HG03460 (cell line): ENCODE results near the gene PDSS1.
"Not testable (repeated sequence)": the region's sequence is repeated elsewhere in the genome, so short reads cannot be mapped to it uniquely, and the experiment has no call there.

Experiments used
- ATAC-seq: cut with Tn5 transposase; IDR thresholded peaks from one replicate; pipeline ENCODE4 v1.9.1; 2021; ENCODE audit not compliant: unreplicated experiment

Gene PDSS1

DNA sequence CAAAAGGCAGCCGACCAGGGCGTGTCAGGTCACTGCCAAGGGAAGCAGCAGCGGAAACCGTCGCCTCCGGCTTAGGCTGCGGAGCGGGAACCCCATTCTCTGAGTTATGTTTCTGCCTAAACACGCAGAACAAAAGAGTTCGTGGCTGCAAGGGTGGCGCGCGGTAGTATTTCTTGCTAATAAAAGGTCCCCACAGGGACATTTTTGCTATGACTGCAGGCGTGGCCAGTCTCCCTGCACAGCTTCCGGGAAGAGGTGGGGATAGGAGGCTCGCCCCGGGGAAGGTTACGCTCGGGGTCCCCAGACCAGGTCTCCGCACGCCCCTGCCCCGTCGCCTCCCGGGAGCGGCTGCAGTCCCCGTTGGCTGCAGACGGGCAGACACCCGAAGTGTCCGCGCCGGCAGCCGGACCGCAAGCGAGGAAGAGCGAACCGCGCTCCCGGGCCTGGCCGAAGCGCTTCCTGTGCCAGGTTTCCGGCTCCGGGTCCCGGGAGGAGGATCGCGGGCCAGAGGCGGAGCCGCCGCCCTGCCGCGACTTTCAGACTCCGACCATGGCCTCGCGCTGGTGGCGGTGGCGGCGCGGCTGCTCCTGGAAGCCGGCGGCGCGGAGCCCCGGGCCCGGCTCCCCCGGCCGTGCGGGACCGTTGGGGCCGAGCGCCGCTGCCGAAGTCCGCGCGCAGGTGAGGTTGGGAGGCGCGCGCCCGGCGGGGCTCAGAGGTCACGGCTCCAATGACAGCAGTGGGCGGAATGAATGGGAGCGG lies at the start of gene PDSS1:
PDSS1 (plus strand) TSS at position 539 of the 759 bp plus-strand sequence; CDS start at position 550, 11 bp downstream.
- peak; percentile 80 for ATAC-seq

- not testable (repeated sequence) for ATAC-seq
These were observed 49.3 kb upstream of the PDSS1 start for GRCh38 chr10:26648245-26648636.

GRCh38 chr10:26650406-26650805 lies 47.1 kb upstream of the PDSS1 start:
- no peak for ATAC-seq

- not testable (repeated sequence) for ATAC-seq
These were observed 46.0 kb upstream of the PDSS1 start for GRCh38 chr10:26651476-26651875.

- ATAC-seq: no peak
These were observed 44.5 kb upstream of the PDSS1 start for GRCh38 chr10:26653004-26653403.

GRCh38 chr10:26655746-26656145 lies 41.8 kb upstream of the PDSS1 start:
- ATAC-seq: no peak

DNA sequence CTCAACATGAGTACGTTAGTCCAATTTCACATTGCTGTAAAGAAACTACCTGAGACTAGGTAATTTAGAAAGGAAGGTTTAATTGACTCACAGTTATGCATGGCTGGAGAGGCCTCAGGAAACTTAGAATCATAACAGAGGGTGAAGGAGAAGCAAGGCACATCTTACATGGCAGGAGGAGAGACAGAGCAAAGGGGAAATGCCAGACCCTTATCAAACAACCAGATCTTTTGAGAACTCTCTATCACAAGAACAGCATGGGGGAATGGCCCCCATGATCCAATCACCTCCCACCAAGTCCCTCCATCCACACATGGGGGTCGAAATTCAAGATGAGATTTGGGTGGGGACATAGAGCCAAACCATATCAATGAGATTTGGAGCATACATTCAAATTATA lies 34.6 kb upstream of the PDSS1 start:
- no peak for ATAC-seq

DNA sequence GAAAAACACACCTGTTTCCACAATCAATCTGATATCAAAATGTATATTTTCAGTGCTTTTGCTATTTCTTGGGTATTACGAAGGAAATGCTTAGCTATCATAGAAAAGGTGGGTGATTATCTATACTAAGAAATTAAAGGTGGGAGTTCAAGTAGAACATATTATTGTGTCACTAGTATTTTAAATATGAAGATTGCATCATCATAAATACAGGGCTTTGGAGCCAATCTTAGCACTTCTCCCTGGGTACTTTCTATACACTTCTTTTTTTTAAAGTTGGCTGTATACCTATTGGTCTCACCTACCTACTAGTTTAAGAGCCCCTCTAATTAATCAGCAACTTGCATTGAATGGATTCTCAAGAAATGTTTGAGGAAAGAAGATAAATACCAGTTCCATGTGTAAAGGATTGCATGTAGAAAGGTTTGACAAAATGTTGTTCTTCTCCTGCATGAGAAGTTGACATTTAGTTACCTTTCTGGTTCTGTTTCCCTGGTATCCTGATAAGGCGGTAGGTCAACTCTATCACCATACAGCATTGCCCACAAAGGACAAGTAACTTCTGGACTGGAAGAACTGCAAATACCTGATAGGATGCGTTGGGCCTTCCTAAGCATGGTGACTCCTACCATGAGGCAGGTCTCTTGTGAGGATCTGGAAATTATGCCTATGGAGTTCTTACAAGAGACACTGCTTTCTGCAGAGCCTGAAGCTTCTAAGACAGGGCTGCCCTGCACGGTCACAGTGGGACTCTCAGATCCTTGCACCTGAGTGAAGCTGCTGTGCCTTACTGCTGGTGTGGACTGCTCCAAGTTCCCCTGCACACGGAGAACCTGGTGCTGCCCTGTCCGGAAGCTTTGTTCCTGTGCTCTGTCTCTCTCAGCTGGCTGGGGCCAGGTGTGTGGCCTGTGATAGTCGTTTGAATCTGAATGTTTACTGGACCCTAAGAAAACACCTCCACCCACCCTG lies 32.1 kb upstream of the PDSS1 start:
- no peak for ATAC-seq

DNA sequence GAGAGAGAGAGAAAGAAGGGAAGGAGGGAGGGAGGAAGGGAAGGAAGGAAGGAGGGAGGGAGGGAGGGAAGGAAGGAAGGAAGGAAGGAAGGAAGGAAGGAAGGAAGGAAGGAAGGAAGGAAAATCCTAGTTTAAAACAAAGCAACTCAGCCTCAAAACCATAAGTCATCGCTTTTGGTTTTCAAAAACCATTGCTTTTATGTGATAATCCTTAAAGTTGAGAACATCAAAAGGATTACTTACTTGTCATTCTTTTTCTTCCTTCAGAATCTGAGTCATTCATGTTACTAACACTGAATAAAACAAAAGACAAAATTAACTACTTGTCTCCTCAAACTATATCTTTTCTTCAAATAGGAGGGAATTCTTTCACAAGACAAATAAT lies 21.6 kb upstream of the PDSS1 start:
- ATAC-seq: no peak

GRCh38 chr10:26679588-26679987 lies 17.9 kb upstream of the PDSS1 start:
- ATAC-seq: no peak

DNA sequence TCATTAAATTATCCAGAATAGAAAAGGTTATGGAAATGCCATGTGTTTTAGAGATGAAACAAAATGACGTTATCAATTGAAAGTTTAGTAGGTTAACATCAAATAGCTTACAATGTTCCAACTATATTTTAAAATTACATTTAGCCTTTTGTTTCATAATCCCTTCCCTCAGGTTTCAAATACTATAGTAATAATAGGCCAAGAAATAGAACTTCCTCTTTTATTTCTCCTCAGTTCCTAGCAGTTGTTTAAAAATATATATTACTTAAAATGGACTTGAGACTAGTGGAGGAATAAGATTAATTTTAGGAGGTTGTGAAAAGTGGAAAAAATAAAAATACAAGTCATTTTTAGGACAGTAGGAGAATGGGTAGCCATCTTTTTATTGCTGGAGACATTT lies 16.4 kb upstream of the PDSS1 start:
- no peak for ATAC-seq

DNA sequence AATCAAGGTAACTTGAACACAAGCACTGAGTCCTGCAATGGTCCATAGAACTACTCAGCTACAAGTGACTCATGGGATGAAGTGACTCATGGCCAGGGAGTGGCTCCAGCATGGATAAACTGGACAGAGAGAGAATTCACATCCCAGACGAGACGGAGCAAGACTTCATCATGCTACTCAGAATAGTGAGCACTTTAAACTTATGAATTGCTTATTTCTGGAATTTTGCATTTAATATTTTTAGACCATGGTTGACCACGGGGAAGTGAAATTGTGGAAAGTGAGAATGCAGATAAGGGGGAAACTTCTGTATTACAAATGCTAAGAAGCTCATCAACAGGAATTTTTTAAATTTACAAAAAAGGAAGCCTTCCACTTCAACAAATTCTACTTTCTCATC lies 15.5 kb upstream of the PDSS1 start:
- not testable (repeated sequence) for ATAC-seq

DNA sequence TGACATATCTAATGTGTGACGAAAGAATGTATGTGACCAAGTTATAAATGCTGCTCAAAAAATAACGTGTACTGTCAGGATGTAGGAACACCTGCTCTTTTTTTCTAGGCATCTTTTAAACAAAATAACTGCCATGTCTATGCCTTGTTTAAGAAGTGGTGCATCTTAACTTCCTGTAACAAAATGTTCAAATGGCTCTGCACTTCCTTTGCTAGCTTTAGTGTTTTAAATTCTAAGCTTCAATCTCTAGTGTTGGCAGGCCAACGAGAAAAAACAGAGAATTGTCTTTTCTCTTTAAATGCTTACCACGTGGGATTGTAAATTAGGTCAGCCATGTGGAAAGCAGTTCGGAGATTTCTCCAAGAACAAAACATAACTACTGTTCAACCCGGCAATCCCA lies 14.6 kb upstream of the PDSS1 start:
- no peak for ATAC-seq

DNA sequence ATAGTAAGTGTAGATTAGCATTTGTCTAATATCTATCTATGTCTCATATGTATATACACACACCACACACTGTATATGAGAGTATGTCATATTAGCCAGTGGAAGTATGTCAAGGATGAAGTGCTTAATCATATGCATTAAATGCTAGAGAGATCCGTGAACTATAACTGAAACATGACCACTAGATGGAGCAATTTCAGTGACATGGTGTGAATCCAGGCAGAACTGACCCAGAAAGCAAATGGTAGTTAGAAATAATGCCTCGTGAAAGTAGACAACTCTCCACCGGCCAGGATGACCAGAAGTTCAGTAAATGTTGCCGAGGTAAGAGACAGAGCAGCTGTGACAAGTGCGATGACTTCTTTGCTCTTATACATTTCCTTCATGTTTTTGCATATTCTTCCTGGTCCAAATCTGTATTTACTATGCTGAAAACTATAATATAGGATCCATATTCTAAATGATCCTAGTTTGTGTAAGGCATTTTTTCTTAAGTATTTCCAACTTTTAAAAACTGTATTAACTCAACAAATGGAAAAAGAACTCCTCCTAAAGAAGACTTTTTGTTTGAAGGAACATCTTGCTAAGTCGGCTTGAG lies 12.7 kb upstream of the PDSS1 start:
- peak; percentile 90 for ATAC-seq

DNA sequence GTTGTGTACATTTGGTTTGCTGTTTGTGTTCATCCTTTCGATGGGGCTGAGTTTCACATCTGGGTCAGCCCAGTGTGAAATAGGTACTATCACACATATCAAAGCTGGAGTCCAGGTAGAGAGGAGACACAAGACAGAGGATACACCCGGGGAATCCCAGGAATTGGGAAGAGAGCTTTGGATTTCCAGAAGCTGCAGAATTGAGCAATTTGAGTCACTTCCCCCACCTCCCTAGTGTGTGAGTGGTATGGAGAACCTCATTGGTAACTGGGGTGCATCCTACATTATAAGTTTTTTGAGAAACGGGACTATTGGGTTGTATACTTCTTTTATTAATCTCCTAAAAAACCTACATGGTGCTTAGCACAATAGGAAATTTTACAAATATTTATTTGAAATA lies 12.1 kb upstream of the PDSS1 start:
- ATAC-seq: no peak

- no peak for ATAC-seq
These were observed 8.1 kb upstream of the PDSS1 start for GRCh38 chr10:26689399-26689798.

DNA sequence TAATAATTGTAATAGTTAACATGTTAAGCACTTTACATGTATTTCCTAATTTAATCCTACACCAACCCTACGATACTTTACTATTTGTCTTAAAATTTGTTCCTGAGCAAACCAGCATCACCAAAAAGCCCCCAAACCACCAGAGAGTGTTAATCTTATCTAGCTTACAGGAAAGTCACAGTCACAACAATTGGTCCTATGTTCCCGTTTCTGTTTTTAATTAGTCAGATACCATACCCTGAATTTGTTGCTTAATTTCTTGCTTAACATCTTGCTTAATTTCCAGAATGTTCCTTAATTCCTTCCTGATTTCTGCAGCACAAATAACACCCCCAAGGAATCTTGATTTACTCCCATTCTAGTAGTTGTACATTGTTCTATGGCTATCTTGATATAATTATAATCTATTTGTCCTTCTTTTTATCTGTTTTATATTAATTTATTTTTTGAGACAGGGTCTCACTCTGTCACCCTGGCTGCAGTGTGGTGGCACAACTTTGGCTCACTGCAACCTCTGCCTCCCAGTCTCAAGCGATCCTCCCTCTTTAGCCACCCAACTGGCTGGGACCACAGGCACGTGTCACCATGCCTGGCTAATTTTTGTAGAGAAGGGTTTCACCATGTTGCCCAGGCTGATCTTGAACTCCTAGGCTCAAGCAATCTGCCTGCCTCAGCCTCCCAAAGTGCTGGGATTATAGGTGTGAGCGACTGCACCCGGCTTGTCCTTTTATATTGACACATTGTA lies 6.6 kb upstream of the PDSS1 start:
- ATAC-seq: no peak

- ATAC-seq: not testable (repeated sequence)
These were observed 3.0 kb upstream of the PDSS1 start for GRCh38 chr10:26694536-26694935.

DNA sequence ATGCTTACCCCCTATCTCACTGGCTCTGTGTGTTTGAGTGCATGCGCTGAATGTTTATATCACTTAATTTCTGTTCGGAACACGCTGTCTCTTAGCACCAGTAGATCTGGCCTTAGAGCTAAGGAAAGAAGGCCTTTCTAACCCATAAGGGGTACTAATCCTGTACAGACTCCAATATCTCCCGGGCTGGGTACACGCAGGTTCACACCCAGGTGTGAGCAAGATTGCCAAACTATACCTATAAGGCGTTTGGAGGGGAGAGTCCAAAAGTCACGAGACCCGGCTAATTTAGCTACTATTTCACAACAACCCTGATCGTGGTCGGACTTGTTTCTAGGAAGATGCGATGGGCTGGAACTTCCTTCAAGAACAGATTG lies 727 bp upstream of the PDSS1 start:
- ATAC-seq: no peak

- no peak for ATAC-seq
These were observed 564 bp downstream of the PDSS1 start for GRCh38 chr10:26697922-26698608.
